OCI-M2 (cell line): Measurements from ENCODE around the gene SLC46A3.
"Not testable (repeated sequence)": the region's sequence is repeated elsewhere in the genome, so short reads cannot be mapped to it uniquely, and the experiment has no call there.

Experiments used
- DNase-seq: peaks from one replicate; lab custom pipeline; 2025; ENCODE audit not compliant: unreplicated experiment; lab: John Stamatoyannopoulos, UW

Gene SLC46A3

DNA sequence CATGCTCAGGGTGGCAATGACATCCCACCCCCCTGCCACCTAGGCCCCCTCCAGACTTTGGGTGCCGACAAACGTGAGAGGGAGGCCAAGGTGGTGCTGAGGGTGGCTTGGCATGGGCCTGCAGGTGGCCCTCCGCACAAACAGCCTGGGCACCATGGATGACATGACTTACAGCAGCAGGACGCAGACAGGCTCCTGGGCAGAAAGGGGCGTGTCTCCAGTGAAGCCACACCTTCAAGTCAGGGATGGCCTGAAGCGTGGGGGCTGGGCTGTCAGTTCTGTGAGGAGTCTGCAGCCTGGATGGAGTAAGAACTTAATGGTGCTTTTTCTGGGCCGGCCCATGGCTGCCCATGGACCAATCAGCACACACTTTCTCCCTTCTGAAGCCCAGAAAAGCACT, 34.5 kb downstream of the SLC46A3 start:
- no peak for DNase-seq

- not testable (repeated sequence) for DNase-seq
These were observed 35.6 kb downstream of the SLC46A3 start for GRCh38 chr13:28683169-28683568.

GRCh38 chr13:28680541-28680940, 38.2 kb downstream of the SLC46A3 start:
- DNase-seq = no peak

GRCh38 chr13:28679628-28680027, 39.1 kb downstream of the SLC46A3 start:
- no peak for DNase-seq

GRCh38 chr13:28678809-28679208, 40.0 kb downstream of the SLC46A3 start:
- DNase-seq = no peak

DNA sequence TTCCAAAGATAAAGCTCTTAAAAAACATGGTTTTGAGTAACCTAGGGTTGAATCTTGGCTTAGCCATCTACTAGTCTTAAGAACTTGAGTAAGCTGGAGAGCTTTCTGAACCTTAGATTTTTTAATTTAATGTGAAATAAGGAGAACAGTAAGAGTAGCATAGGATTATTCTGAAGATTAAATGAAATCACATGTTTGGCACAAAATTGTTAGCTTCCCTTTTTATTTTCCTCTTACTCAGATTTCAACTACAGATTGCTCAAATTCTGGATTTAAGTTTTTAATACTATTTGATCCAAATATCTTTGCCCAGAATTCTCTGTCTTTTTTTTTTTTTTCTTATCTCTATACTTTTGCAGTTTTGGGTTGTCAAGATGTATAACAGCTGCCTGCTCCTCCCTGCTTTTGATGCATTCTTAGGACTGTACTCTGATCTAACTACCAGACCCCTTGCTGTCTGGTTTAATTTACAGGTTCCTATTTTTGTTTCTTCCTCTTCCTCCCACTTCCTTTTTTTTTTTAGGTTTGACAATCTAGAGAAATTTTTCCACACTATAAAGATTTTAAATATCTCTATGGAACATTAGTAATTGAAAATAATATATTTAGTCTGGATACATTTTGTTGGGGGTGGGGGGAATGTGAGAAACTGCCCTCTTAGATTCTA, 47.5 kb downstream of the SLC46A3 start:
- no peak for DNase-seq

DNA sequence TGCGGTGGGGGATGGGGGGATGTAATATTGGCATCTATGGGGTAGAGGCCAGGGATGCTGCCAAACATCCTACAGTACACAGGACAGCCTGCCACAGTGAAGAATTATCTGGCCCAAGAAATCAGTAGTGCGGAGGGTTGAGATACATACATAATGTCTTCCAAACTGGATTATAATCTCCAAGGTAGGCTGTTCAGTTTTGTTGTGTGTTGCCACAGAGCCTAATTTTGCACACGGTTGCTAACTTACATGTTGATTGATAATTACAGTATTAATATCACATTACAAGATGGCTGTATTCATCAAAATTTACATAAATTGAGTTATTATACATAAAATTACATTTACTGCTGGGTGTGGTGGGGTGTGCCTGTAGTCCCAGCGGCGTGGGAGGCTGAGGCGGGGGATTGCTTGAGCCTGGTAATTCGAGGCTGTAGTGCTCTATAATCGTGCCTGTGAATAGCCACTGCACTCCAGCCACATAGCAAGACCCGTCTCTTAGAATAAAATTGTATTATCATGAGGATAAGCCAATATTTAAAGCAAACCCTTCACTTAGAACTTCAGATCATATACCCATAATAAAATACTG, 51.8 kb downstream of the SLC46A3 start:
- no peak for DNase-seq

- DNase-seq = no peak
These were observed 59.2 kb downstream of the SLC46A3 start for GRCh38 chr13:28659621-28659970.

GRCh38 chr13:28658796-28659620, 59.8 kb downstream of the SLC46A3 start, which contains the start of gene POMP:
Gene POMP (plus strand): TSS chr13:28659130. CDS start chr13:28659185, 55 bp downstream.
- peak; percentile 27 for DNase-seq

DNA sequence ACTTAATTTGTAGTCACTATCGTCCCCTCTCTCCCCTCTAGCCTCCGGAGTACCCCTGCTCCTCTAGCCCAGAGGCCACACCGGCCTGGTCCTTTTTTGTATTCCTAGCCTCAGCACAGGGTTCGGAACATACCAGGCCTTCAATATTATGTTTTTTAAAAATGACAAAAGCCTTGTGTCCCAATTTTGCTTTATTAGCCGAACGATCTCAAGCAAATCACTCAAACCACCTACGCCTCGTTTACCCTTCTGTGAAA, 60.3 kb downstream of the SLC46A3 start:
- DNase-seq = no peak

DNA sequence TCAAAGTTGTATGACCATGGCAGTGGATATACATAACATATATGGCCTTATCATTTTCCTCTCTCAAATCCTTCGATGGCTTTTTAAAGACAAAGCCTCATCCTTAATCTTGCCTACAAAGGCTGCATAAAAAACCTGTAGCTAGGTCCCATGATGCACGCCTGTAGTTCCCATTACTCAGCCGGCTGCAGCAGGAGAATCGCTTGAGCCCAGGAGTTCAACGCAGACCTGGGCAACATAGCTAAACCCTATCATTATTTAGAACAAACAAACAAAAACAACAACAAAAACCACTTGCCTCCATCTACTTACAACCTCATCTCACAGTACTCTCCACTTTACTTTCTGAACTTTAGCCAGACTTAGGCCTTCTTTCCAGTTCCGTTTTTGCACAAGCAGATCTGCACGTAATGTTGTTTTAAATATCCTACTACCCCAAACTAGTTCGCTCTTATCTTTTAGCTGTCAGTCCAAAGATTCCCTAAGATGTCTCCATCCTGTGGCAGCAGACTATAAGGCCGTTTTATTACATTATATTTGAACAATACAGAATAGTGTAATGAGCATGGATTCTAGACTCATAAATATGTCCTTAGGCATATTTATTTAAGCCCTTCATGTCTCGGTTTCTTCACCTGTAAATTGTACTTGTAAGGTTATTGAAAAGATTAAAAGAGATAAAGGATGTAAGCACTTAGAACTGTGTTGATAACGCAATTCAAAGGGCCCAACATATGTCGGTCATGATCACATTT, 60.8 kb downstream of the SLC46A3 start:
- peak; percentile 22 for DNase-seq

DNA sequence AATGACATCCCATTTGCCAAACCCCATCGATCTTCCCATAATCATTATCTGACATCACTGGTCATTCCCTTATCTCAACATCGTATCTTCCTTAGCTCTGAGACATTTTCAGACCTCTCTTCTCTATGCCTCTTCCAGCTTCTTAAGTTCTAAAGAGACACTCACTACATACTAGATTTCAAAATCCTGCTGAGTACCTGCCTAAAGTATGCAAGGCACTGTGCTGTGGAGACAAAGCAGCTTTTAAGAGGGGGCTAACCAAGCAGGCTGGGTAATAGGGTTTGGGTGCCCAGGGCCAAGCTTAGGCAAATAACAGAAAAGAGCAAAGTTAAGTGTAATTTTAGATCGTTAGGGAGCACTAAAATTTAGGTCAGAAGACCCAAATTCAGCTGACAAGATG, 63.2 kb downstream of the SLC46A3 start:
- no peak for DNase-seq

DNA sequence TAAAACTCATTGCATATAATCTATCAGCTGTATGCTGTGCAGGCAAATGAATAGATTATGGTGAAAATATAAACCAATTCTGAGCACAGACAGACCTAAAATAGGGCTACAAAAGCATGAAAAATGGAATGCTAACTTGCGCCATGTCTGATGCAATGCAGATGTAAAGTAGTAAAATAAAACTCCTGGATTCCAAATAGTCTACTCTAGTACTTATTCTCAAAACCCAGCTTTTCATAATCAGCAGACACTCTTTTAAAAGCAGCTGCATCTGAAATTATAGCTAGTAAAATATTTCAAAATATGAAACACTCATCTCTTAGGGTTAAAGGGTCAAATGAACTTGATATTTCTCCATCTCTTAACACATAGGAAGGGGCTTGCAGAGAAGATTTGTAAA, 64.5 kb downstream of the SLC46A3 start:
- DNase-seq = no peak

DNA sequence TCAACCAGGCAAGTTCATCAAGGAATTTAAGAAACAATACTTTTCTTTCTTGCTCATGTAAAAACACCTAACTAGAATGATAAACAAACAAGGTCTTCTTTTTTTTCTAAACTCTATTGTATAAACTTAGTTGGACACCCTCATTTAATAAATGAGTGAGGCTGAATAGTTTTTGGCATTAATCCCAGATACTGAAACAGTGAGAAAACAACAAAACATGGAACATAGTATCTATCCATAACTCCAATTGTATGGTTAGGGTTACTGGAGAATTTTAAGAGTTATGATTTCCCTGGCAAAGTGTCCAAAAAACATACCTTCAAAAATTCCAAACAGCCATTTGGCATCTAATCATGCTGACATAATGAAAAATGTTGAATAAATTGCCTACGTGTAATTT, 65.7 kb downstream of the SLC46A3 start:
- no peak for DNase-seq

GRCh38 chr13:28651810-28652401, 66.9 kb downstream of the SLC46A3 start:
- no peak for DNase-seq

DNA sequence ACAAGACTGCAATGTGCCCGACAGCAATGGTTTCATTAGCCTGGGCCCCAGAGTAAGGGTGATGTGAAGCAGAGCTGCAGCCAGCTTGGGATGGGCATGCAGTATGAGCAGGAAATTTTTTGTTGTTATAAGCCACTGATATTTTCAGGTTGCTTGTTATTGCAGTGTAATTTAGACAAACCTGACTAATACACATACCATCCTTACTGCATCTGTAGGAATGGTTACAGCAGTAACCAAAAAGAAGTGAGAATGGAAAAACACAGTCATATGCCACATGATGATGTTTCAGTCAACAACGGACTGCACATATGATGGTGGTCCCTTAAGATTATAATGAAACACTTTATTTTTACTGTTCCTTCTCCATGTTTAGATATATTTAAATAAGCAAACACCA, 68.5 kb downstream of the SLC46A3 start:
- no peak for DNase-seq
